H9 (cell line): ENCODE data around the gene MTCH1. TPM values are rescaled to one million over a fixed set of nuclear protein-coding genes. Genes with fewer than 3 reads are reported as not detected.

ENCODE experiments used
- DNase-seq: peaks from one replicate; pipeline ENCODE4 v3.0.0-alpha.2; 2017
- H2AFZ ChIP-seq: one replicate; pipeline ENCODE4 v1.6.1; 2013; ENCODE audit warnings: mild to moderate bottlenecking, low read length, control low read depth, moderate library complexity
- H2AK5ac ChIP-seq: 2 replicates; pipeline ENCODE4 v1.6.1; 2013; ENCODE audit warnings: low read length, control low read depth, mixed read lengths; ENCODE audit not compliant: insufficient read length
- H2BK120ac ChIP-seq: one replicate; pipeline ENCODE4 v1.6.1; 2013; ENCODE audit warnings: low read depth, mild to moderate bottlenecking, low read length, control low read depth, inconsistent platforms; ENCODE audit not compliant: poor library complexity, severe bottlenecking
- H2BK12ac ChIP-seq: 2 replicates; pipeline ENCODE4 v1.6.1; 2013; ENCODE audit warnings: low read length, control low read depth, mixed read lengths, low read depth; ENCODE audit not compliant: insufficient read length
- H2BK15ac ChIP-seq: 2 replicates; pipeline ENCODE4 v1.6.1; 2013; ENCODE audit warnings: low read depth, low read length, control low read depth
- H2BK20ac ChIP-seq: one replicate; pipeline ENCODE4 v1.6.1; 2013; ENCODE audit warnings: low read depth, mild to moderate bottlenecking, low read length, control low read depth, inconsistent platforms; ENCODE audit not compliant: poor library complexity, severe bottlenecking
- H2BK5ac ChIP-seq: 2 replicates; pipeline ENCODE4 v1.6.1; 2013; ENCODE audit warnings: low read length, control low read depth, mixed read lengths; ENCODE audit not compliant: insufficient read length
- H3K14ac ChIP-seq: 2 replicates; pipeline ENCODE4 v1.6.1; 2013; ENCODE audit warnings: low read length, control low read depth; ENCODE audit not compliant: insufficient read depth
- H3K18ac ChIP-seq: 2 replicates; pipeline ENCODE4 v1.6.1; 2013; ENCODE audit warnings: low read depth, mild to moderate bottlenecking, mixed read lengths, low read length, control low read depth; ENCODE audit not compliant: insufficient read length
- H3K23ac ChIP-seq: 2 replicates; pipeline ENCODE4 v1.6.1; 2013; ENCODE audit warnings: low read length, control low read depth, mixed read lengths, low read depth; ENCODE audit not compliant: insufficient read length
- H3K23me2 ChIP-seq: 2 replicates; pipeline ENCODE4 v1.6.1; 2013; ENCODE audit warnings: low read depth, mild to moderate bottlenecking, mixed read lengths, low read length, control low read depth; ENCODE audit not compliant: insufficient read length, poor library complexity, severe bottlenecking
- H3K27ac ChIP-seq: 2 replicates; pipeline ENCODE4 v1.5.1; 2013; ENCODE audit warnings: low read length, control low read depth, mixed read lengths, low read depth; ENCODE audit not compliant: insufficient read length
- H3K27me3 ChIP-seq: 2 replicates; pipeline ENCODE4 v1.6.1; 2013; ENCODE audit warnings: low read length, control low read depth, inconsistent platforms; ENCODE audit not compliant: insufficient read depth
- H3K4ac ChIP-seq: 2 replicates; pipeline ENCODE4 v1.6.1; 2013; ENCODE audit warnings: low read depth, mild to moderate bottlenecking, control low read depth, inconsistent platforms, low read length, moderate library complexity
- H3K4me1 ChIP-seq: 2 replicates; pipeline ENCODE4 v1.6.1; 2013; ENCODE audit warnings: low read length, control low read depth, inconsistent platforms; ENCODE audit not compliant: insufficient read depth
- H3K4me2 ChIP-seq: 2 replicates; pipeline ENCODE4 v1.6.1; 2013; ENCODE audit warnings: low read length, control low read depth, mixed read lengths; ENCODE audit not compliant: insufficient read length, insufficient read depth
- H3K56ac ChIP-seq: 2 replicates; pipeline ENCODE4 v1.6.1; 2013; ENCODE audit warnings: low read depth, mild to moderate bottlenecking, mixed read lengths, low read length, control low read depth; ENCODE audit not compliant: insufficient read length
- H3K79me1 ChIP-seq: 2 replicates; pipeline ENCODE4 v1.6.1; 2013; ENCODE audit warnings: low read depth, mild to moderate bottlenecking, moderate library complexity, low read length, control low read depth, inconsistent platforms; ENCODE audit not compliant: insufficient read depth, poor library complexity, severe bottlenecking
- H3K79me2 ChIP-seq: 2 replicates; pipeline ENCODE4 v1.6.1; 2013; ENCODE audit warnings: low read length, control low read depth, inconsistent platforms; ENCODE audit not compliant: insufficient read depth
- H3K9ac ChIP-seq: 2 replicates; pipeline ENCODE4 v1.6.1; 2013; ENCODE audit warnings: low read length, control low read depth, mixed read lengths; ENCODE audit not compliant: insufficient read length; ENCODE audit errors: extremely low read depth
- H3K9me3 ChIP-seq: one replicate; pipeline ENCODE4 v1.6.1; 2013; ENCODE audit warnings: low read depth, low read length, inconsistent platforms; ENCODE audit not compliant: control insufficient read depth
- H3T11ph ChIP-seq: one replicate; pipeline ENCODE4 v1.6.1; 2013; ENCODE audit warnings: mild to moderate bottlenecking, low read length, control low read depth, inconsistent platforms
- H4K20me1 ChIP-seq: one replicate; pipeline ENCODE4 v1.6.1; 2013; ENCODE audit not compliant: control insufficient read depth, insufficient read length, insufficient read depth
- H4K5ac ChIP-seq: 2 replicates; pipeline ENCODE4 v1.6.1; 2013; ENCODE audit warnings: low read depth, mild to moderate bottlenecking, mixed read lengths, low read length, control low read depth; ENCODE audit not compliant: insufficient read length
- H4K8ac ChIP-seq: replicated peaks from 2 replicates; pipeline ENCODE4 v1.6.1; 2013; ENCODE audit warnings: low read length, control low read depth, mixed read lengths, low read depth; ENCODE audit not compliant: insufficient read length
- H4K91ac ChIP-seq: 2 replicates; pipeline ENCODE4 v1.6.1; 2013; ENCODE audit warnings: low read depth, mild to moderate bottlenecking, moderate library complexity, mixed read lengths, low read length, control low read depth; ENCODE audit not compliant: insufficient read length
- H3K27ac Mint-ChIP-seq, 3 experiments: 2 replicates in 2 of 3; 3 replicates in 1 of 3; pipeline ENCODE4 v1.8.0; 2020 to 2021; ENCODE audit warnings: mixed read lengths in 3 of 3, mild to moderate bottlenecking in 1 of 3, moderate library complexity in 1 of 3
- H3K27me3 Mint-ChIP-seq: 2 replicates; pipeline ENCODE4 v1.8.0; 2021; ENCODE audit warnings: low read depth, mild to moderate bottlenecking, moderate library complexity, mixed read lengths
- H3K36me3 Mint-ChIP-seq, 3 experiments: 2 replicates in 2 of 3; 3 replicates in 1 of 3; pipeline ENCODE4 v1.8.0; 2020 to 2021; ENCODE audit warnings: low read depth in 3 of 3, mixed read lengths in 3 of 3; ENCODE audit not compliant: insufficient read depth in 1 of 3
- H3K4me1 Mint-ChIP-seq, 2 experiments: 2 replicates each; pipeline ENCODE4 v1.8.0; 2020; ENCODE audit warnings: mixed read lengths in 2 of 2
- H3K4me3 Mint-ChIP-seq, 2 experiments: 2 replicates in 1 of 2; 3 replicates in 1 of 2; pipeline ENCODE4 v1.8.0; 2020 to 2021; ENCODE audit warnings: mild to moderate bottlenecking in 2 of 2, mixed read lengths in 2 of 2, moderate library complexity in 1 of 2
- H3K9me3 Mint-ChIP-seq, 2 experiments: 2 replicates in 1 of 2; 3 replicates in 1 of 2; pipeline ENCODE4 v1.8.0; 2020; ENCODE audit warnings: mild to moderate bottlenecking in 2 of 2, mixed read lengths in 2 of 2, moderate library complexity in 1 of 2
- WGBS: extraction: QIAGEN DNeasy Blood & Tissue Kit; methylation state at CpG from one replicate; pipeline ENCODE4 v1.1.7; 2013; ENCODE audit warnings: missing lambda C conversion rate, low lambda C conversion rate, mixed read lengths; ENCODE audit not compliant: insufficient read length; ENCODE audit errors: extremely low coverage; 5-methylcytosine and 5-hydroxymethylcytosine counted together
- total RNA-seq: library from RNA; stranded (reverse); gene quantifications from 2 replicates; pipeline ENCODE4 v1.2.1, GENCODE V29; 2021
- TF ChIP-seq, protein P1 (sequence below): fragments of 200-600 bp; sonication (generic); conservative IDR thresholded peaks from 3 replicates; pipeline ENCODE4 v1.8.0; 2021; ENCODE audit warnings: antibody characterized with exemption, mild to moderate bottlenecking

Gene MTCH1
- total RNA-seq, 1 experiment from 2014 or later, result 200 TPM

DNA sequence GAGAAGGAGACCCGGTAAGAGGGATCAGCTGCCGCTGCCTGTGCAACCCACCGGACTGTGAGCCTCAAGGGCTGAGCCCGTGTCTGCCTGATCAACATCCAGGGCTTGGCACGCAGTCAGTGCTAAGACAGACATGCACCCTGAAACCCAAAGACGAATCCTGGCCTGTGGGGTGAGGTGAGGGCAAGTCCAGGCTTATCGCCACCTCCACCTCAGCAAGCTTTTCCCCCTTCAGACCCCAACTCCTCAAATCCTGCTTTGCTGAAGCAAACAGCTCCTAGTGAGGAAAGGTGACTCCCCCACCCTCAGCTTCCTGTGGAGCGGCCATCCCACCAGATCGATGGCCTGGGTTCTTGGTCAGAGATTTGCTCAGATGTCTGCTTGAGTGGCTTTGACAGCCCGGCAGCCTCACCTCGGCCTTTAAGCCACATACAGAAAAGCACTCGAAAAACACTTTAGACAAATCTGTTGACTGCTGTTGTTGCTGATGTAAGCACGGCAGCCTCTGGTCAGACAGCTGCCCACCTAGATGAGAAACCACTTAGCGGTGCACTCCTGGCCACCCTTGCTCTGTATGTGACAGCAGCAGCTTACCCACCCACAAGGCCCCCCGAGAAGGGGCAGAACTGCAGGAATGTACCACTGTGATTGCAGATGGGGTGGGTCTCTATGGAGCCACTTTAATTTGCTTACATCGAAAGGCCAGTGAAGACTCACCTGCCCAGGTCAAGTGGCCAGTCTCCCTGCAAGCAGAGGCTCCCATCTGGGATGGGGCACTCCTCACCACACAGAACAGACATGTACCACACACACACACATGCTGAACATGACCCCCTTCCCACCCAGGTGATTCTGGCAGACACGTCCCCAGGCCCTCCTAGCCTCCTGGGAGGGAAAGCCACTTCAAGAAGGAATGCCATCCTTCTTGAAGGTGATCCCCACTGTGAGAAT, 14.8 kb downstream of the MTCH1 start:
- H3K27ac Mint-ChIP-seq, result peak overlapping the region in 1 of 3 experiments; percentile 81; a peak in 2 of 7 replicates

More for the DNA sequence above, 14.8 kb downstream of the MTCH1 start:
- no peak overlapping the region for H4K8ac ChIP-seq
- no peak for DNase-seq
- no peaks in the 10 kb centered on the region for H3K23me2 ChIP-seq
- H3K27ac ChIP-seq, result no peak overlapping the region
- H3K9me3 ChIP-seq, result no peaks in the 10 kb centered on the region
- H2AK5ac ChIP-seq, result no peak overlapping the region
- H3K56ac ChIP-seq, result no peak overlapping the region
- H3K18ac ChIP-seq, result no peak overlapping the region
- H3K4me2 ChIP-seq, result no peak overlapping the region
- no peak overlapping the region for H4K91ac ChIP-seq
- no peak overlapping the region for H3K14ac ChIP-seq
- Mint-ChIP-seq H3K4me1 (no peaks in the 10 kb centered on the region), H3K9me3 (no peaks in the 10 kb centered on the region), H3K4me3 (no peak overlapping the region), H3K27me3 (no peaks in the 10 kb centered on the region), H3K36me3 (peaks cover 53 to 92% (median 85%) of the 10 kb centered on the region in 3 experiments)
- H3K4ac ChIP-seq, result no peak overlapping the region
- WGBS, result no CpG with 5 or more reads among the region's 17 CpGs
- TF ChIP-seq, protein P1, sequence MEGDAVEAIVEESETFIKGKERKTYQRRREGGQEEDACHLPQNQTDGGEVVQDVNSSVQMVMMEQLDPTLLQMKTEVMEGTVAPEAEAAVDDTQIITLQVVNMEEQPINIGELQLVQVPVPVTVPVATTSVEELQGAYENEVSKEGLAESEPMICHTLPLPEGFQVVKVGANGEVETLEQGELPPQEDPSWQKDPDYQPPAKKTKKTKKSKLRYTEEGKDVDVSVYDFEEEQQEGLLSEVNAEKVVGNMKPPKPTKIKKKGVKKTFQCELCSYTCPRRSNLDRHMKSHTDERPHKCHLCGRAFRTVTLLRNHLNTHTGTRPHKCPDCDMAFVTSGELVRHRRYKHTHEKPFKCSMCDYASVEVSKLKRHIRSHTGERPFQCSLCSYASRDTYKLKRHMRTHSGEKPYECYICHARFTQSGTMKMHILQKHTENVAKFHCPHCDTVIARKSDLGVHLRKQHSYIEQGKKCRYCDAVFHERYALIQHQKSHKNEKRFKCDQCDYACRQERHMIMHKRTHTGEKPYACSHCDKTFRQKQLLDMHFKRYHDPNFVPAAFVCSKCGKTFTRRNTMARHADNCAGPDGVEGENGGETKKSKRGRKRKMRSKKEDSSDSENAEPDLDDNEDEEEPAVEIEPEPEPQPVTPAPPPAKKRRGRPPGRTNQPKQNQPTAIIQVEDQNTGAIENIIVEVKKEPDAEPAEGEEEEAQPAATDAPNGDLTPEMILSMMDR, result no peak
- no peak overlapping the region for H3K23ac ChIP-seq
- H3T11ph ChIP-seq, result no peak overlapping the region
- H2BK5ac ChIP-seq, result no peak overlapping the region
- H3K9ac ChIP-seq, result no peak overlapping the region
- H4K20me1 ChIP-seq, result no peaks in the 10 kb centered on the region
- H2BK15ac ChIP-seq, result no peak overlapping the region
- no peak overlapping the region for H2BK12ac ChIP-seq
- no peak overlapping the region for H2AFZ ChIP-seq
- no peak overlapping the region for H4K5ac ChIP-seq
- no peaks in the 10 kb centered on the region for H3K79me1 ChIP-seq
- H3K4me1 ChIP-seq, result no peaks in the 10 kb centered on the region
- no peak overlapping the region for H2BK20ac ChIP-seq
- no peak overlapping the region for H2BK120ac ChIP-seq
- H3K79me2 ChIP-seq, result no peaks in the 10 kb centered on the region
- no peaks in the 10 kb centered on the region for H3K27me3 ChIP-seq
